ENCODE data around the gene MEP1A.

DNA sequence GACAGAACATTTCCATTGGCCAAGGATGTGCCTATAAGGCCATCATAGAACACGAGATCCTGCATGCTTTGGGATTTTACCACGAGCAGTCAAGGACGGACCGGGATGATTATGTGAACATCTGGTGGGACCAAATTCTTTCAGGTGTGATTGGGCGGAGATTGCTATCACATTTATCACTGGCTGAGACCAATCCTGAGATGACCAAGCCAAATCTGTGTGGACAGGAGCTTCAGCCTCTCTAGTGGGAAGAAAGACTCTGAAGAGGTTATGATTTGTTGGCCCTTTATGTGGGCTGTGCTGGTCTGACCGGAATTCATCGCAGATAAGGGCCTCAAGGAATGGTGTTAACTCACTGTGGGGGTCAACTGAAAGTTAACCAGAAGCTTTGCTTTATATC lies 26.4 kb downstream of the MEP1A start:
- TF ChIP-seq, protein P1, sequence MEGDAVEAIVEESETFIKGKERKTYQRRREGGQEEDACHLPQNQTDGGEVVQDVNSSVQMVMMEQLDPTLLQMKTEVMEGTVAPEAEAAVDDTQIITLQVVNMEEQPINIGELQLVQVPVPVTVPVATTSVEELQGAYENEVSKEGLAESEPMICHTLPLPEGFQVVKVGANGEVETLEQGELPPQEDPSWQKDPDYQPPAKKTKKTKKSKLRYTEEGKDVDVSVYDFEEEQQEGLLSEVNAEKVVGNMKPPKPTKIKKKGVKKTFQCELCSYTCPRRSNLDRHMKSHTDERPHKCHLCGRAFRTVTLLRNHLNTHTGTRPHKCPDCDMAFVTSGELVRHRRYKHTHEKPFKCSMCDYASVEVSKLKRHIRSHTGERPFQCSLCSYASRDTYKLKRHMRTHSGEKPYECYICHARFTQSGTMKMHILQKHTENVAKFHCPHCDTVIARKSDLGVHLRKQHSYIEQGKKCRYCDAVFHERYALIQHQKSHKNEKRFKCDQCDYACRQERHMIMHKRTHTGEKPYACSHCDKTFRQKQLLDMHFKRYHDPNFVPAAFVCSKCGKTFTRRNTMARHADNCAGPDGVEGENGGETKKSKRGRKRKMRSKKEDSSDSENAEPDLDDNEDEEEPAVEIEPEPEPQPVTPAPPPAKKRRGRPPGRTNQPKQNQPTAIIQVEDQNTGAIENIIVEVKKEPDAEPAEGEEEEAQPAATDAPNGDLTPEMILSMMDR (IDR thresholded peaks at IDR 0.05; ENCODE audit: insufficient read depth, low read length, poor library complexity, severe bottlenecking), result no peak
- TF ChIP-seq EZH2phosphoT487 (conservative IDR thresholded peaks at IDR 0.05; ENCODE audit: low read length), result no peak
